GM10248 (cell line): ENCODE data around the gene PTGDR.

Source experiments
- CTCF ChIA-PET: fragments of 300-600 bp; sonication (Branson Sonifier 250); formaldehyde crosslinking; extraction: SDS; loops from one replicate; lab custom pipeline; 2021; ENCODE audit warnings: antibody characterized with exemption; lab: Yijun Ruan, JAX
- POLR2A ChIA-PET: fragments of 350-650 bp; sonication (Branson Sonifier 250); formaldehyde crosslinking; extraction: SDS; loops from one replicate; lab custom pipeline; 2020; ENCODE audit warnings: antibody characterized with exemption; lab: Yijun Ruan, JAX
- DNase-seq: peaks from one replicate; pipeline ENCODE4 v3.0.0; 2012; ENCODE audit errors: extremely low spot score
- TF ChIP-seq, protein P1 (sequence below): IDR thresholded peaks from 2 replicates; pipeline ENCODE4 v1.5.1; 2012; ENCODE audit warnings: mild to moderate bottlenecking, low read depth; ENCODE audit errors: extremely low read depth, missing control alignments, control extremely low read depth

The PTGDR gene

DNA sequence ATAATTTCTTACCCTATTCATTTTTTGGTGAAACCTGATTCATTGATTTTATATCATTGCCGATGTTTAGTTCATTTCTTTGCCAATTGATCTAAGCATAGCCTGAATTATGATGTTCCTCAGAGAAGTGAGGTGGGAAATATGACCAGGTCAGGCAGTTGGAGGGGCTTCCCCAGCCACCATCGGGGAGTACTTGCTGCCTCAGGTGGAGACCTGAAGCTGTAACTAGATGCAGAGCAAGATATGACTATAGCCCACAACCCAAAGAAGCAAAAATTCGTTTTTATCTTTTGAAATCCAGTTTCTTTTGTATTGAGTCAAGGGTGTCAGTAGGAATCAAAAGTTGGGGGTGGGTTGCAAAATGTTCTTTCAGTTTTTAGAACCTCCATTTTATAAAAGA, 7.9 kb downstream of the PTGDR start:
- POLR2A ChIA-PET: no interaction called here
- TF ChIP-seq, protein P1, sequence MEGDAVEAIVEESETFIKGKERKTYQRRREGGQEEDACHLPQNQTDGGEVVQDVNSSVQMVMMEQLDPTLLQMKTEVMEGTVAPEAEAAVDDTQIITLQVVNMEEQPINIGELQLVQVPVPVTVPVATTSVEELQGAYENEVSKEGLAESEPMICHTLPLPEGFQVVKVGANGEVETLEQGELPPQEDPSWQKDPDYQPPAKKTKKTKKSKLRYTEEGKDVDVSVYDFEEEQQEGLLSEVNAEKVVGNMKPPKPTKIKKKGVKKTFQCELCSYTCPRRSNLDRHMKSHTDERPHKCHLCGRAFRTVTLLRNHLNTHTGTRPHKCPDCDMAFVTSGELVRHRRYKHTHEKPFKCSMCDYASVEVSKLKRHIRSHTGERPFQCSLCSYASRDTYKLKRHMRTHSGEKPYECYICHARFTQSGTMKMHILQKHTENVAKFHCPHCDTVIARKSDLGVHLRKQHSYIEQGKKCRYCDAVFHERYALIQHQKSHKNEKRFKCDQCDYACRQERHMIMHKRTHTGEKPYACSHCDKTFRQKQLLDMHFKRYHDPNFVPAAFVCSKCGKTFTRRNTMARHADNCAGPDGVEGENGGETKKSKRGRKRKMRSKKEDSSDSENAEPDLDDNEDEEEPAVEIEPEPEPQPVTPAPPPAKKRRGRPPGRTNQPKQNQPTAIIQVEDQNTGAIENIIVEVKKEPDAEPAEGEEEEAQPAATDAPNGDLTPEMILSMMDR: no peak
- CTCF ChIA-PET: interaction anchor here (2.3 kb wide), 1 partner anchor 10 kb away, joined by 6 read pairs; no protein-coding TSS in a partner anchor
- no peak for DNase-seq

DNA sequence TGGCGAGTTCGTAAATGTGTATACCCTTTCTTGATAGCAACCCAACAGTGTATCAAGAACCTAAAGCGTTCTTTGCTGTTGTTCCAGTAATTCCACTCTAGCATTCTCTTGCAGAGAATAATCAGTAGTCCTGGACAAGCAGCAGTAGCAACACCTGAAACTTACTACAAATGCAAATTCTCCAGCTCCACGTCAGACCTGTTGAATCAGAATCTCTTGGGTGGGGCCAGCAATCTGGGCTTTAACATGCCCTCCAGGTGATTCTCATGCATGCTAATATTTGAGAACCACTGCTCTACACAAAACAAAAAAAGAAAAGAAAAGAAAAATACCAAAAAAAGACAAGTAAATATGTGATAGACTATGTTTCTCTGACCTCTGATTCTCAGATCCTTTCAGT, 10.1 kb downstream of the PTGDR start:
- no peak for DNase-seq
- ChIA-PET POLR2A (no interaction called here), CTCF (no interaction called here)
- TF ChIP-seq, protein P1: no peak

DNA sequence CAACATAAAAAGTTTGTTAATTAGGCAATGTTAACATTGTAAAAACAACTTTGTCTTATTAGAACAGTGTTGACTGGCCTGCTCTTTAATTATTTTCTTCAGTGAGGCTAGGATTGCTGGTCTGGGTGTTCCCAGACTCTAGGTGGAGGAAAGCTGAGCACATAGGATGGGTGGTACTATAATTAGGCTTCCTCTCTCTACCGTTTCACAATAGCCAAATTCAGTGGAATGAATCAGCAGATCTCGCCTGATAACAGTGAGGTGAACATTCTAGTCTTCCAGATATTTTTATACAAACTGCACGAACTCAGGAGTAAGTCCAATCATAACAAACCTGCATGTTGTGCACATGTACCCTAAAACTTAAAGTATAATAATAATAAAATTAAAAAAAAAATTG, 11.9 kb downstream of the PTGDR start:
- TF ChIP-seq, protein P1: no peak
- POLR2A ChIA-PET: no interaction called here
- CTCF ChIA-PET: interaction anchor here (1.8 to 2.7 kb wide), 2 partner anchors 9 to 20 kb away, joined by 4 to 10 read pairs; no protein-coding TSS in a partner anchor
- DNase-seq: no peak

DNA sequence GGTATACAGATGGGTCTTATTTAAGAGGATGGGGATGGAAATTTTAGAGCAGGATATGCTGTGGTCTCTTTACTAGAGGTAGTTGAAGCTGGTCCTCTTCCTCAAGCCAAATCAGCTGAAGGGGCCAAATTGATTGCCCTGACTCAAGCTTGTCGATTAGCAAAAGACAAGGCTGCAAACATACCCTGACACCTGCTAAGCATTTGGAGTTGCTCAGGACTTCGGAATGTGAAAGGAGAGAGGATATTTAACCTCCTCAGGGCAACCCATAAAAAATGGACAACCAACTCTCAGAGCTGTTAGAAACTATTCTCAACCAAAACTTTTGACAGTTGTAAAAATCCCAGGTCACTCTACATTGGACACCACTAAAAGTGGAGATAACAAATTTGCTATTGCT, 15.6 kb downstream of the PTGDR start:
- TF ChIP-seq, protein P1: no peak
- ChIA-PET CTCF (interaction anchor here (1.0 to 1.5 kb wide), 2 partner anchors 31 to 39 kb away, joined by 3 read pairs; partner anchors contain the start of gene PTGER2), POLR2A (no interaction called here)
- no peak for DNase-seq

DNA sequence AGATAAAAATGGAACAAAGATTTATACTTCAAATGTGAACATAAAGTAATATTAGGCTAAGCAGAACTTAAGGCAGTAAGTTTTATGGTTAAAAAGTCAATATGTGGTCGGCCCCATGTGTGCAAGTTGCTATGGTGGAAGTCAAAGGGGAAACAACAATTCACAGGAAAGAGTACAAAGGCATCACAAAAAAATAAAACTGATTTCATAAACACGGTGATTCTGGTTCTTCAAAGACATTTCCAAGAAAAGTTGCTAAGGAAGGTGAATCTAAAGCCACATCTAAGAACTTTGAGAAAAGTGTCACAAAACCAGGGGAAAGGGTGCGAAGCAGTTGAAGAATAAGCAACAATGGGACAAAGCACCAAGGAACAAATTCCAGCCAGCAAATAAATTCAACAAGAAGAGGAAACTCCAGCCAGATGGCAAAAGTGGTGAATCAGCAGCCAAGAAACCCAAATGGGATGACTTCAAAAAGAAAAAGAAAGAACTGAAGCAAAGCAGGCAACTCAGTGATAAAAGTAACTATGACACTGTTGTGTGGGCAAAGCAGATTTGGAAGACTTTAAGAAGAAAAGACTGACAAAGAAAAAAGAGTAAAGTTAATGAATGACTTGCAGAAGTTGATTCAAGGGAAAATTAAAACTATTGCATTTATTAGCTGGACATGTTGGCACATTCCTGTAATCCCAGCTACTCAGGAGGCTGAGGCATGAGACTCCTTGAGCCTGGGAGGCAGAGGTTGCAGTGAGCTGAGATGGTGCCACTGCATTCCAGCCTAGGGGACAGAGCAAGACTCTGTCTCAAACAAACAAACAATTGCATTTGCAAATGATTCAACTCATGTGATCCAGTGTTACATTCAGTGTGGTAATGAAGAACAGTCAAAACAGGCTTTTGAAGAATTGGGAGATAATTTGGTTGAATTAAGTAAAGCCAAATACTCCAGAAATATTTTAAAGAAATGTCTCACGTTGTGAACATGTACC, 19.5 kb downstream of the PTGDR start:
- CTCF ChIA-PET: interaction anchor here (0.9 kb wide), 1 partner anchor 13 kb away, joined by 3 read pairs; no protein-coding TSS in a partner anchor
- TF ChIP-seq, protein P1: no peak
- DNase-seq: no peak
- POLR2A ChIA-PET: no interaction called here

DNA sequence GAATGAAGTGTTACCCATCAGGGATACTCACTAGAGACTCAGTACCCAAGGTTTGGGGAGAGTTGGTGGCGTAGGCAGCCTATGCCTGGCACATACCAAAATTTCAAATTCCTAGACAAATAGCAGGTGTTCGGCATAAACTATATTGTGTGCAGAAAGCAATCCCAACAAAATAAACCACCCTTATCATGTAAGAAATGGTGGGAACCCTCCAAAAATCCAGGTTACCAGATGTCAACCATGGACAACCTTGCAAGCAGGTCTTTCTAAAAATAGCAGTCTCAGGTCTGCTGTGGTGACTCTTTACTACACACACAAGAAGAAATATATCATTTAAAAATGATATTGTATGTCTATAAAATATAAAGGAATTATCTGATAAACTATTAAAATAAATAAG, 28.9 kb downstream of the PTGDR start:
- ChIA-PET POLR2A (no interaction called here), CTCF (interaction anchor here (0.7 kb wide), 1 partner anchor 11 kb away, joined by 3 read pairs; no protein-coding TSS in a partner anchor)
- TF ChIP-seq, protein P1: no peak

More for the DNA sequence above, 28.9 kb downstream of the PTGDR start:
- DNase-seq: no peak
